H9 (cell line): ENCODE results near the gene WDR13. TPM values are rescaled to one million over a fixed set of nuclear protein-coding genes. Genes with fewer than 3 reads are reported as not detected.

Experiments
- DNase-seq: peaks from one replicate; pipeline ENCODE4 v3.0.0-alpha.2; 2017
- H2AFZ ChIP-seq: one replicate; pipeline ENCODE4 v1.6.1; 2013; ENCODE audit warnings: mild to moderate bottlenecking, low read length, control low read depth, moderate library complexity
- H2AK5ac ChIP-seq: 2 replicates; pipeline ENCODE4 v1.6.1; 2013; ENCODE audit warnings: low read length, control low read depth, mixed read lengths; ENCODE audit not compliant: insufficient read length
- H2BK120ac ChIP-seq: one replicate; pipeline ENCODE4 v1.6.1; 2013; ENCODE audit warnings: low read depth, mild to moderate bottlenecking, low read length, control low read depth, inconsistent platforms; ENCODE audit not compliant: poor library complexity, severe bottlenecking
- H2BK12ac ChIP-seq: 2 replicates; pipeline ENCODE4 v1.6.1; 2013; ENCODE audit warnings: low read length, control low read depth, mixed read lengths, low read depth; ENCODE audit not compliant: insufficient read length
- H2BK15ac ChIP-seq: 2 replicates; pipeline ENCODE4 v1.6.1; 2013; ENCODE audit warnings: low read depth, low read length, control low read depth
- H2BK20ac ChIP-seq: one replicate; pipeline ENCODE4 v1.6.1; 2013; ENCODE audit warnings: low read depth, mild to moderate bottlenecking, low read length, control low read depth, inconsistent platforms; ENCODE audit not compliant: poor library complexity, severe bottlenecking
- H2BK5ac ChIP-seq: 2 replicates; pipeline ENCODE4 v1.6.1; 2013; ENCODE audit warnings: low read length, control low read depth, mixed read lengths; ENCODE audit not compliant: insufficient read length
- H3K14ac ChIP-seq: 2 replicates; pipeline ENCODE4 v1.6.1; 2013; ENCODE audit warnings: low read length, control low read depth; ENCODE audit not compliant: insufficient read depth
- H3K18ac ChIP-seq: 2 replicates; pipeline ENCODE4 v1.6.1; 2013; ENCODE audit warnings: low read depth, mild to moderate bottlenecking, mixed read lengths, low read length, control low read depth; ENCODE audit not compliant: insufficient read length
- H3K23ac ChIP-seq: 2 replicates; pipeline ENCODE4 v1.6.1; 2013; ENCODE audit warnings: low read length, control low read depth, mixed read lengths, low read depth; ENCODE audit not compliant: insufficient read length
- H3K23me2 ChIP-seq: 2 replicates; pipeline ENCODE4 v1.6.1; 2013; ENCODE audit warnings: low read depth, mild to moderate bottlenecking, mixed read lengths, low read length, control low read depth; ENCODE audit not compliant: insufficient read length, poor library complexity, severe bottlenecking
- H3K27ac ChIP-seq: 2 replicates; pipeline ENCODE4 v1.5.1; 2013; ENCODE audit warnings: low read length, control low read depth, mixed read lengths, low read depth; ENCODE audit not compliant: insufficient read length
- H3K27me3 ChIP-seq: 2 replicates; pipeline ENCODE4 v1.6.1; 2013; ENCODE audit warnings: low read length, control low read depth, inconsistent platforms; ENCODE audit not compliant: insufficient read depth
- H3K4ac ChIP-seq: 2 replicates; pipeline ENCODE4 v1.6.1; 2013; ENCODE audit warnings: low read depth, mild to moderate bottlenecking, control low read depth, inconsistent platforms, low read length, moderate library complexity
- H3K4me1 ChIP-seq: 2 replicates; pipeline ENCODE4 v1.6.1; 2013; ENCODE audit warnings: low read length, control low read depth, inconsistent platforms; ENCODE audit not compliant: insufficient read depth
- H3K4me2 ChIP-seq: 2 replicates; pipeline ENCODE4 v1.6.1; 2013; ENCODE audit warnings: low read length, control low read depth, mixed read lengths; ENCODE audit not compliant: insufficient read length, insufficient read depth
- H3K56ac ChIP-seq: 2 replicates; pipeline ENCODE4 v1.6.1; 2013; ENCODE audit warnings: low read depth, mild to moderate bottlenecking, mixed read lengths, low read length, control low read depth; ENCODE audit not compliant: insufficient read length
- H3K79me1 ChIP-seq: 2 replicates; pipeline ENCODE4 v1.6.1; 2013; ENCODE audit warnings: low read depth, mild to moderate bottlenecking, moderate library complexity, low read length, control low read depth, inconsistent platforms; ENCODE audit not compliant: insufficient read depth, poor library complexity, severe bottlenecking
- H3K79me2 ChIP-seq: 2 replicates; pipeline ENCODE4 v1.6.1; 2013; ENCODE audit warnings: low read length, control low read depth, inconsistent platforms; ENCODE audit not compliant: insufficient read depth
- H3K9ac ChIP-seq: 2 replicates; pipeline ENCODE4 v1.6.1; 2013; ENCODE audit warnings: low read length, control low read depth, mixed read lengths; ENCODE audit not compliant: insufficient read length; ENCODE audit errors: extremely low read depth
- H3K9me3 ChIP-seq: one replicate; pipeline ENCODE4 v1.6.1; 2013; ENCODE audit warnings: low read depth, low read length, inconsistent platforms; ENCODE audit not compliant: control insufficient read depth
- H3T11ph ChIP-seq: one replicate; pipeline ENCODE4 v1.6.1; 2013; ENCODE audit warnings: mild to moderate bottlenecking, low read length, control low read depth, inconsistent platforms
- H4K20me1 ChIP-seq: one replicate; pipeline ENCODE4 v1.6.1; 2013; ENCODE audit not compliant: control insufficient read depth, insufficient read length, insufficient read depth
- H4K5ac ChIP-seq: 2 replicates; pipeline ENCODE4 v1.6.1; 2013; ENCODE audit warnings: low read depth, mild to moderate bottlenecking, mixed read lengths, low read length, control low read depth; ENCODE audit not compliant: insufficient read length
- H4K8ac ChIP-seq: replicated peaks from 2 replicates; pipeline ENCODE4 v1.6.1; 2013; ENCODE audit warnings: low read length, control low read depth, mixed read lengths, low read depth; ENCODE audit not compliant: insufficient read length
- H4K91ac ChIP-seq: 2 replicates; pipeline ENCODE4 v1.6.1; 2013; ENCODE audit warnings: low read depth, mild to moderate bottlenecking, moderate library complexity, mixed read lengths, low read length, control low read depth; ENCODE audit not compliant: insufficient read length
- H3K27ac Mint-ChIP-seq, 3 experiments: 2 replicates in 2 of 3; 3 replicates in 1 of 3; pipeline ENCODE4 v1.8.0; 2020 to 2021; ENCODE audit warnings: mixed read lengths in 3 of 3, mild to moderate bottlenecking in 1 of 3, moderate library complexity in 1 of 3
- H3K27me3 Mint-ChIP-seq: 2 replicates; pipeline ENCODE4 v1.8.0; 2021; ENCODE audit warnings: low read depth, mild to moderate bottlenecking, moderate library complexity, mixed read lengths
- H3K36me3 Mint-ChIP-seq, 3 experiments: 2 replicates in 2 of 3; 3 replicates in 1 of 3; pipeline ENCODE4 v1.8.0; 2020 to 2021; ENCODE audit warnings: low read depth in 3 of 3, mixed read lengths in 3 of 3; ENCODE audit not compliant: insufficient read depth in 1 of 3
- H3K4me1 Mint-ChIP-seq, 2 experiments: 2 replicates each; pipeline ENCODE4 v1.8.0; 2020; ENCODE audit warnings: mixed read lengths in 2 of 2
- H3K4me3 Mint-ChIP-seq, 2 experiments: 2 replicates in 1 of 2; 3 replicates in 1 of 2; pipeline ENCODE4 v1.8.0; 2020 to 2021; ENCODE audit warnings: mild to moderate bottlenecking in 2 of 2, mixed read lengths in 2 of 2, moderate library complexity in 1 of 2
- H3K9me3 Mint-ChIP-seq, 2 experiments: 2 replicates in 1 of 2; 3 replicates in 1 of 2; pipeline ENCODE4 v1.8.0; 2020; ENCODE audit warnings: mild to moderate bottlenecking in 2 of 2, mixed read lengths in 2 of 2, moderate library complexity in 1 of 2
- CTCF ChIP-seq: fragments of 200-600 bp; sonication (generic); conservative IDR thresholded peaks from 3 replicates; pipeline ENCODE4 v1.8.0; 2021; ENCODE audit warnings: antibody characterized with exemption, mild to moderate bottlenecking
- WGBS: extraction: QIAGEN DNeasy Blood & Tissue Kit; methylation state at CpG from one replicate; pipeline ENCODE4 v1.1.7; 2013; ENCODE audit warnings: missing lambda C conversion rate, low lambda C conversion rate, mixed read lengths; ENCODE audit not compliant: insufficient read length; ENCODE audit errors: extremely low coverage; 5-methylcytosine and 5-hydroxymethylcytosine counted together
- total RNA-seq: library from RNA; stranded (reverse); gene quantifications from 2 replicates; pipeline ENCODE4 v1.2.1, GENCODE V29; 2021

Gene WDR13
- total RNA-seq, 1 experiment from 2014 or later = 29.4 TPM

- Histone ChIP-seq H2BK12ac (no peak overlapping the region), H2BK120ac (no peak overlapping the region), H2BK15ac (no peak overlapping the region), H3T11ph (no peak overlapping the region), H3K23ac (no peak overlapping the region), H2BK5ac (no peak overlapping the region), H4K5ac (no peak overlapping the region), H3K27ac (no peak overlapping the region), H4K20me1 (no peaks in the 10 kb centered on the region), H3K4me1 (no peaks in the 10 kb centered on the region), H4K8ac (no peak overlapping the region), H3K23me2 (no peaks in the 10 kb centered on the region), H3K18ac (no peak overlapping the region), H3K79me1 (no peaks in the 10 kb centered on the region), H2BK20ac (no peak overlapping the region), H3K4ac (no peak overlapping the region), H3K9me3 (peaks cover 27% of the 10 kb centered on the region), H3K27me3 (no peaks in the 10 kb centered on the region), H3K79me2 (no peaks in the 10 kb centered on the region), H3K4me2 (no peak overlapping the region), H2AFZ (no peak overlapping the region), H2AK5ac (no peak overlapping the region), H3K9ac (no peak overlapping the region), H3K14ac (no peak overlapping the region), H4K91ac (no peak overlapping the region), H3K56ac (no peak overlapping the region)
- Mint-ChIP-seq H3K27me3 (peaks cover 4% of the 10 kb centered on the region), H3K27ac (no peak overlapping the region; a peak in 1 of 7 replicates), H3K4me1 (peaks cover 3 to 5% of the 10 kb centered on the region in 2 experiments), H3K4me3 (no peak overlapping the region), H3K9me3 (peaks cover 65 to 76% of the 10 kb centered on the region in 2 experiments), H3K36me3 (peaks cover 0 to 3% (median 0%) of the 10 kb centered on the region in 3 experiments; a peak in 2 of 7 replicates)
- DNase-seq = no peak
- WGBS = no CpG with 5 or more reads among the region's 6 CpGs
- TF ChIP-seq CTCF = no peak
These were observed 16.3 kb downstream of the WDR13 start for GRCh38 chrX:48613502-48614160.
